Measurements from ENCODE around the gene TRIM2.

TRIM2 gene

DNA sequence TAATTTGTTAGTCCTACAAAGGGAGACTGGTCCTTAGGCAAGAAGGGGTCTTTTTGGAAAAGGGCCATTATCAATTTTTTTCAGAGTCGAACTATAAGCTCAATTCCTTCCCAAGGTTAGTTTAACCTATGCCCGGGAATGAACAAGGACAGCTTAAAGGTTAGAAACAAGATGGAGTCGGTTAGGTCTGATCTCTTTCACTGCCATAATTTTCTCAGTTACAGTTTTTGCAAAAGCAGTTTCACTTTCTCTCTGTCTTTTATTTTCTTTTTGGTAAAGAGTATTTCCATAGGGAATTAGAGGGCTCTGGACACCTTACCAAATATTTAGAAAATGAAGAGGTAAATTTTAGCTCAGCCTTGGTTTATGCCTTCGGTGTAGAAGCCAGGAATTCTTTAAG, 64.1 kb downstream of the TRIM2 start:
- no peak for DNase-seq (ENCODE audit: extremely low read depth, low read depth)
- TF ChIP-seq, protein P1, sequence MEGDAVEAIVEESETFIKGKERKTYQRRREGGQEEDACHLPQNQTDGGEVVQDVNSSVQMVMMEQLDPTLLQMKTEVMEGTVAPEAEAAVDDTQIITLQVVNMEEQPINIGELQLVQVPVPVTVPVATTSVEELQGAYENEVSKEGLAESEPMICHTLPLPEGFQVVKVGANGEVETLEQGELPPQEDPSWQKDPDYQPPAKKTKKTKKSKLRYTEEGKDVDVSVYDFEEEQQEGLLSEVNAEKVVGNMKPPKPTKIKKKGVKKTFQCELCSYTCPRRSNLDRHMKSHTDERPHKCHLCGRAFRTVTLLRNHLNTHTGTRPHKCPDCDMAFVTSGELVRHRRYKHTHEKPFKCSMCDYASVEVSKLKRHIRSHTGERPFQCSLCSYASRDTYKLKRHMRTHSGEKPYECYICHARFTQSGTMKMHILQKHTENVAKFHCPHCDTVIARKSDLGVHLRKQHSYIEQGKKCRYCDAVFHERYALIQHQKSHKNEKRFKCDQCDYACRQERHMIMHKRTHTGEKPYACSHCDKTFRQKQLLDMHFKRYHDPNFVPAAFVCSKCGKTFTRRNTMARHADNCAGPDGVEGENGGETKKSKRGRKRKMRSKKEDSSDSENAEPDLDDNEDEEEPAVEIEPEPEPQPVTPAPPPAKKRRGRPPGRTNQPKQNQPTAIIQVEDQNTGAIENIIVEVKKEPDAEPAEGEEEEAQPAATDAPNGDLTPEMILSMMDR (IDR thresholded peaks at IDR 0.05; ENCODE audit: low read depth, low read length, missing control alignments) = no peak

GRCh38 chr4:153269218-153269990, 65.2 kb downstream of the TRIM2 start:
- H3K4me3 ChIP-seq (replicated peaks; ENCODE audit: low read depth, low read length) = no peak overlapping the region
- DNase-seq (ENCODE audit: extremely low read depth, low read depth) = no peak
- TF ChIP-seq, protein P1 (IDR thresholded peaks at IDR 0.05; ENCODE audit: low read depth, low read length, missing control alignments) = no peak

More for the DNA sequence above, 64.1 kb downstream of the TRIM2 start:
- H3K4me3 ChIP-seq (replicated peaks; ENCODE audit: low read depth, low read length) = no peak overlapping the region

GRCh38 chr4:153270361-153270760, 66.1 kb downstream of the TRIM2 start:
- no peak overlapping the region for H3K4me3 ChIP-seq (replicated peaks; ENCODE audit: low read depth, low read length)
- DNase-seq (ENCODE audit: extremely low read depth, low read depth) = no peak
- TF ChIP-seq, protein P1 (IDR thresholded peaks at IDR 0.05; ENCODE audit: low read depth, low read length, missing control alignments) = no peak

DNA sequence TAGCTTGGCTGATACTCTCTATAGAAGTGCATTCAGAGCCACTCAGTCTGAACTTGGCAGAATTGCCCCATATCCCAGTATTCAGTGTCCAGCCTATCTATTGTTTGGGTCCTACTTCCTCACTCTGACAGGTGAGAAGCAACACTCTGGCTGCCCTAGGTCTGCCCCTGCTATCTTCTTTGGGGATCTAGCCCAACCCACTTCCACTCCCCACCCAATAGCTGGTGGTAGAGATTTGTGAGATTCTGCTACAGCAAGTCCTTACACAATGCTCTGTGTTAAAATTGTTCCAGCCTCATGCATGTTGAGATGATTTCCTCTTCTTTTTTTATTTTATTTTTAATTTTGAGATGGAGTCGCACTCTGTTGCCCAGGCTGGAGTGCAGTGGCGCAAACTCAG, 67.6 kb downstream of the TRIM2 start:
- no peak overlapping the region for H3K4me3 ChIP-seq (replicated peaks; ENCODE audit: low read depth, low read length)
- no peak for DNase-seq (ENCODE audit: extremely low read depth, low read depth)
- TF ChIP-seq, protein P1 (IDR thresholded peaks at IDR 0.05; ENCODE audit: low read depth, low read length, missing control alignments) = no peak

DNA sequence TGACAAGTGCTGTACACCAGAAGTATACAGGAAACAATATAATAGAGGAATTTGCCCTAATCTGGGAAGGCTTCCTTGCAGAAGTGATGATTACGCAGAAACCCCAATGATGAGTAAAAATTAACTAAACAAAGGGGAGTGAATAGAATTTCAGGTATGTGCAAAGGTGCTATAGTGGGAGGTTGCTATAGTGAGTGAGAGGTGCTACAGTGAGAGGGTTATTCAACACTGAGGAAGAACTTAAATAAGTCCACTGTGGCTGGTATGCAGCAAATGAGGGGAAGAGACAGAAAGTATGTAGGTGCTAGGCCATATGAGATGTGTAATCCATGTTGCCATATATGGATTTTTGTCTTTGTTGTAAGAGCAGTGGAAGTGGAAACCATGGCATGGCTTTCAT, 69.5 kb downstream of the TRIM2 start:
- no peak for DNase-seq (ENCODE audit: extremely low read depth, low read depth)
- TF ChIP-seq, protein P1 (IDR thresholded peaks at IDR 0.05; ENCODE audit: low read depth, low read length, missing control alignments) = no peak
- H3K4me3 ChIP-seq (replicated peaks; ENCODE audit: low read depth, low read length) = no peak overlapping the region

DNA sequence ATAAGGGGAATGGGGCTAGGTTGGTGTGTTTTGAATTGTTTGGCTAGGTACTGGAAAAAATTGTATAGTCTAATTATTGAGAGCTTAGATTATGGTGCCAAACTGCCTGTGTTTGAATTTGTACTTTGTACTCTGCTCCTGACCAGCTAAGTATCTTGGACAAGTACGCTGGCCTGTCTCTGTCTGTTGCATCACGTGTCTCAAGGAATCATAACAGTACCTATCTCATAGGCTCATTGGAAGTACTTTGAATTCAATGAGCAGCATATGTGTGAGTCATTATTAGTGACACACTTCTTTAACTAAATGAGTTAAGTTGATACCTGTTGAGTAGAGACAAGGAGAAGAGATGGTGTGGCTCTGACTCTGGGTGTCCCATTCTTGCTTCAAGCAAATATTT, 70.7 kb downstream of the TRIM2 start:
- DNase-seq (ENCODE audit: extremely low read depth, low read depth) = no peak
- TF ChIP-seq, protein P1 (IDR thresholded peaks at IDR 0.05; ENCODE audit: low read depth, low read length, missing control alignments) = no peak
- H3K4me3 ChIP-seq (replicated peaks; ENCODE audit: low read depth, low read length) = no peak overlapping the region

Measured in HFF-Myc (cell line).